Measurements from ENCODE around the gene CRY1. TPM values are rescaled to one million over a fixed set of nuclear protein-coding genes. Genes with fewer than 3 reads are reported as not detected.

The CRY1 gene
- total RNA-seq, 1 experiment from 2014 or later, result 23.1 TPM

DNA sequence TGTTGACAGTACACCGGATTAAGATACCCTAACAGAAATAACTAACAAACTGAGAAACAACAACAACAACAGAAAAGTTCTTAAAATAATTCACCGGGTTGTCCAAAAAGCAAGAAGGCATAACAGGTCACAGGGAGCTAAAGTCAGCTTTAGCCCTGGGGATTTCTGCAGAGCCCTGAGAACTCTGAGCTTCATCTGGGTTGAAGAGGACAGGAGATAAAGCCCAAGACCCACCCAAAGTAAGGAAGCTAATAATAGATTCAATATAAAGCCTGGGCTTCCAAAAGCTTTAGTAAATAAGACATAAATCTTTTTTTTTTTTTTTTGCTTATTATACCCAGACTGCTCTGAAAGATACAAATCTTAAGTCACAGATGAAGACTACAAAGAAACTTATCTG is 62.3 kb downstream of the CRY1 start:
- DNase-seq (ENCODE audit: low spot score), result no peak
- CTCF ChIA-PET, result no interaction called here
- TF ChIP-seq, protein P1, sequence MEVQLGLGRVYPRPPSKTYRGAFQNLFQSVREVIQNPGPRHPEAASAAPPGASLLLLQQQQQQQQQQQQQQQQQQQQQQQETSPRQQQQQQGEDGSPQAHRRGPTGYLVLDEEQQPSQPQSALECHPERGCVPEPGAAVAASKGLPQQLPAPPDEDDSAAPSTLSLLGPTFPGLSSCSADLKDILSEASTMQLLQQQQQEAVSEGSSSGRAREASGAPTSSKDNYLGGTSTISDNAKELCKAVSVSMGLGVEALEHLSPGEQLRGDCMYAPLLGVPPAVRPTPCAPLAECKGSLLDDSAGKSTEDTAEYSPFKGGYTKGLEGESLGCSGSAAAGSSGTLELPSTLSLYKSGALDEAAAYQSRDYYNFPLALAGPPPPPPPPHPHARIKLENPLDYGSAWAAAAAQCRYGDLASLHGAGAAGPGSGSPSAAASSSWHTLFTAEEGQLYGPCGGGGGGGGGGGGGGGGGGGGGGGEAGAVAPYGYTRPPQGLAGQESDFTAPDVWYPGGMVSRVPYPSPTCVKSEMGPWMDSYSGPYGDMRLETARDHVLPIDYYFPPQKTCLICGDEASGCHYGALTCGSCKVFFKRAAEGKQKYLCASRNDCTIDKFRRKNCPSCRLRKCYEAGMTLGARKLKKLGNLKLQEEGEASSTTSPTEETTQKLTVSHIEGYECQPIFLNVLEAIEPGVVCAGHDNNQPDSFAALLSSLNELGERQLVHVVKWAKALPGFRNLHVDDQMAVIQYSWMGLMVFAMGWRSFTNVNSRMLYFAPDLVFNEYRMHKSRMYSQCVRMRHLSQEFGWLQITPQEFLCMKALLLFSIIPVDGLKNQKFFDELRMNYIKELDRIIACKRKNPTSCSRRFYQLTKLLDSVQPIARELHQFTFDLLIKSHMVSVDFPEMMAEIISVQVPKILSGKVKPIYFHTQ (CRISPR knock-in tag; IDR thresholded peaks at IDR 0.05), result no peak
- no peak for TF ChIP-seq ZNF416 (CRISPR knock-in tag; IDR thresholded peaks at IDR 0.05)
- no peak for TF ChIP-seq SMAD4 (CRISPR knock-in tag; IDR thresholded peaks at IDR 0.05)
- no peak for TF ChIP-seq TP53 (CRISPR knock-in tag; IDR thresholded peaks at IDR 0.05)
- no peak for TF ChIP-seq GTF2I (CRISPR knock-in tag; conservative IDR thresholded peaks at IDR 0.05)
- TF ChIP-seq, protein P2, sequence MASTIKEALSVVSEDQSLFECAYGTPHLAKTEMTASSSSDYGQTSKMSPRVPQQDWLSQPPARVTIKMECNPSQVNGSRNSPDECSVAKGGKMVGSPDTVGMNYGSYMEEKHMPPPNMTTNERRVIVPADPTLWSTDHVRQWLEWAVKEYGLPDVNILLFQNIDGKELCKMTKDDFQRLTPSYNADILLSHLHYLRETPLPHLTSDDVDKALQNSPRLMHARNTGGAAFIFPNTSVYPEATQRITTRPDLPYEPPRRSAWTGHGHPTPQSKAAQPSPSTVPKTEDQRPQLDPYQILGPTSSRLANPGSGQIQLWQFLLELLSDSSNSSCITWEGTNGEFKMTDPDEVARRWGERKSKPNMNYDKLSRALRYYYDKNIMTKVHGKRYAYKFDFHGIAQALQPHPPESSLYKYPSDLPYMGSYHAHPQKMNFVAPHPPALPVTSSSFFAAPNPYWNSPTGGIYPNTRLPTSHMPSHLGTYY (CRISPR knock-in tag; IDR thresholded peaks at IDR 0.05), result no peak
- no peak for TF ChIP-seq ZNF396 (CRISPR knock-in tag; IDR thresholded peaks at IDR 0.05; ENCODE audit: borderline replicate concordance)
- TF ChIP-seq ATF1 (CRISPR knock-in tag; IDR thresholded peaks at IDR 0.05), result no peak
- TF ChIP-seq, protein P3, sequence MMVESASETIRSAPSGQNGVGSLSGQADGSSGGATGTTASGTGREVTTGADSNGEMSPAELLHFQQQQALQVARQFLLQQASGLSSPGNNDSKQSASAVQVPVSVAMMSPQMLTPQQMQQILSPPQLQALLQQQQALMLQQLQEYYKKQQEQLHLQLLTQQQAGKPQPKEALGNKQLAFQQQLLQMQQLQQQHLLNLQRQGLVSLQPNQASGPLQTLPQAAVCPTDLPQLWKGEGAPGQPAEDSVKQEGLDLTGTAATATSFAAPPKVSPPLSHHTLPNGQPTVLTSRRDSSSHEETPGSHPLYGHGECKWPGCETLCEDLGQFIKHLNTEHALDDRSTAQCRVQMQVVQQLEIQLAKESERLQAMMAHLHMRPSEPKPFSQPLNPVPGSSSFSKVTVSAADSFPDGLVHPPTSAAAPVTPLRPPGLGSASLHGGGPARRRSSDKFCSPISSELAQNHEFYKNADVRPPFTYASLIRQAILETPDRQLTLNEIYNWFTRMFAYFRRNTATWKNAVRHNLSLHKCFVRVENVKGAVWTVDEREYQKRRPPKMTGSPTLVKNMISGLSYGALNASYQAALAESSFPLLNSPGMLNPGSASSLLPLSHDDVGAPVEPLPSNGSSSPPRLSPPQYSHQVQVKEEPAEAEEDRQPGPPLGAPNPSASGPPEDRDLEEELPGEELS (CRISPR knock-in tag; IDR thresholded peaks at IDR 0.05), result no peak
- TF ChIP-seq, protein P4, sequence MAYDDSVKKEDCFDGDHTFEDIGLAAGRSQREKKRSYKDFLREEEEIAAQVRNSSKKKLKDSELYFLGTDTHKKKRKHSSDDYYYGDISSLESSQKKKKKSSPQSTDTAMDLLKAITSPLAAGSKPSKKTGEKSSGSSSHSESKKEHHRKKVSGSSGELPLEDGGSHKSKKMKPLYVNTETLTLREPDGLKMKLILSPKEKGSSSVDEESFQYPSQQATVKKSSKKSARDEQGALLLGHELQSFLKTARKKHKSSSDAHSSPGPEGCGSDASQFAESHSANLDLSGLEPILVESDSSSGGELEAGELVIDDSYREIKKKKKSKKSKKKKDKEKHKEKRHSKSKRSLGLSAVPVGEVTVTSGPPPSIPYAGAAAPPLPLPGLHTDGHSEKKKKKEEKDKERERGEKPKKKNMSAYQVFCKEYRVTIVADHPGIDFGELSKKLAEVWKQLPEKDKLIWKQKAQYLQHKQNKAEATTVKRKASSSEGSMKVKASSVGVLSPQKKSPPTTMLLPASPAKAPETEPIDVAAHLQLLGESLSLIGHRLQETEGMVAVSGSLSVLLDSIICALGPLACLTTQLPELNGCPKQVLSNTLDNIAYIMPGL (CRISPR knock-in tag; IDR thresholded peaks at IDR 0.05), result no peak
- no peak for TF ChIP-seq ZNF219 (CRISPR knock-in tag; IDR thresholded peaks at IDR 0.05; ENCODE audit: borderline replicate concordance)
- no peak for TF ChIP-seq CREB1 (CRISPR knock-in tag; IDR thresholded peaks at IDR 0.05)
- TF ChIP-seq NFE2L1 (CRISPR knock-in tag; IDR thresholded peaks at IDR 0.05), result no peak
- TF ChIP-seq FOXJ3 (CRISPR knock-in tag; IDR thresholded peaks at IDR 0.05; ENCODE audit: borderline replicate concordance), result no peak
- POLR2A ChIA-PET, result no interaction called here
- Mint-ChIP-seq H3K36me3 (peaks cover 2% of the 10 kb centered on the region; the same call in 1 of the 2 replicates), H3K4me1 (peaks cover 4% of the 10 kb centered on the region; the same call in 1 of the 2 replicates), H3K4me3 (no peak overlapping the region), H3K27ac (no peak overlapping the region), H3K27me3 (ENCODE audit: low read depth) (no peaks in the 10 kb centered on the region), H3K9me3 (peaks cover 4% of the 10 kb centered on the region)
- ATAC-seq, result no peak

DNA sequence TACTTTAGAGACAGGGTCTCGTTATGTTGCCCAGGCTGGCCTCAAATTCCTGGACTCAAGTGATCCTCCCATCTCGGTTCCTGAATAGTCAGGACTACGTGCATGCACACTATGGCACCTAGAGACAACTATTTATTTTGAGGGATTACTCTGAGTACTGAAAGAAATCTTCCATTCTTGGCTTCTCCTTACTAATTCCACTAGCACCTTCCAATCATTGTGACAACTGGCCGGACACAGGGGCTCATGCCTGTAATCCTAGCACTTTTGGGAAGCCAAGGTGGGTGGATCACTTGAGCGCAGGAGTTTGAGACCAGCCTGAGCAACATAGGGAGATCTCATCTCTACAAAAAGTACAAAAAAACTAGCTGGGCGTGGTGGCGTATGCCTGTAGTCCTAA is 64.3 kb downstream of the CRY1 start:
- ChIA-PET CTCF (no interaction called here), POLR2A (no interaction called here)
- Mint-ChIP-seq H3K27me3 (ENCODE audit: low read depth) (no peaks in the 10 kb centered on the region), H3K9me3 (no peaks in the 10 kb centered on the region), H3K4me3 (no peak overlapping the region), H3K27ac (no peak overlapping the region), H3K4me1 (peaks cover 8% of the 10 kb centered on the region), H3K36me3 (no peaks in the 10 kb centered on the region)
- no peak for ATAC-seq
- TF ChIP-seq OVOL2 (CRISPR knock-in tag; IDR thresholded peaks at IDR 0.05; ENCODE audit: borderline replicate concordance) (no peak), JUN (CRISPR knock-in tag; IDR thresholded peaks at IDR 0.05) (no peak), FOXJ3 (CRISPR knock-in tag; IDR thresholded peaks at IDR 0.05; ENCODE audit: borderline replicate concordance) (no peak), SMAD4 (CRISPR knock-in tag; IDR thresholded peaks at IDR 0.05) (no peak), ETV6 (CRISPR knock-in tag; IDR thresholded peaks at IDR 0.05) (no peak), ATF1 (CRISPR knock-in tag; IDR thresholded peaks at IDR 0.05) (no peak), HMGA2 (CRISPR knock-in tag; IDR thresholded peaks at IDR 0.05) (no peak)
- TF ChIP-seq, protein P5, sequence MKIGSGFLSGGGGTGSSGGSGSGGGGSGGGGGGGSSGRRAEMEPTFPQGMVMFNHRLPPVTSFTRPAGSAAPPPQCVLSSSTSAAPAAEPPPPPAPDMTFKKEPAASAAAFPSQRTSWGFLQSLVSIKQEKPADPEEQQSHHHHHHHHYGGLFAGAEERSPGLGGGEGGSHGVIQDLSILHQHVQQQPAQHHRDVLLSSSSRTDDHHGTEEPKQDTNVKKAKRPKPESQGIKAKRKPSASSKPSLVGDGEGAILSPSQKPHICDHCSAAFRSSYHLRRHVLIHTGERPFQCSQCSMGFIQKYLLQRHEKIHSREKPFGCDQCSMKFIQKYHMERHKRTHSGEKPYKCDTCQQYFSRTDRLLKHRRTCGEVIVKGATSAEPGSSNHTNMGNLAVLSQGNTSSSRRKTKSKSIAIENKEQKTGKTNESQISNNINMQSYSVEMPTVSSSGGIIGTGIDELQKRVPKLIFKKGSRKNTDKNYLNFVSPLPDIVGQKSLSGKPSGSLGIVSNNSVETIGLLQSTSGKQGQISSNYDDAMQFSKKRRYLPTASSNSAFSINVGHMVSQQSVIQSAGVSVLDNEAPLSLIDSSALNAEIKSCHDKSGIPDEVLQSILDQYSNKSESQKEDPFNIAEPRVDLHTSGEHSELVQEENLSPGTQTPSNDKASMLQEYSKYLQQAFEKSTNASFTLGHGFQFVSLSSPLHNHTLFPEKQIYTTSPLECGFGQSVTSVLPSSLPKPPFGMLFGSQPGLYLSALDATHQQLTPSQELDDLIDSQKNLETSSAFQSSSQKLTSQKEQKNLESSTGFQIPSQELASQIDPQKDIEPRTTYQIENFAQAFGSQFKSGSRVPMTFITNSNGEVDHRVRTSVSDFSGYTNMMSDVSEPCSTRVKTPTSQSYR (CRISPR knock-in tag; IDR thresholded peaks at IDR 0.05), result no peak
- TF ChIP-seq, protein P6, sequence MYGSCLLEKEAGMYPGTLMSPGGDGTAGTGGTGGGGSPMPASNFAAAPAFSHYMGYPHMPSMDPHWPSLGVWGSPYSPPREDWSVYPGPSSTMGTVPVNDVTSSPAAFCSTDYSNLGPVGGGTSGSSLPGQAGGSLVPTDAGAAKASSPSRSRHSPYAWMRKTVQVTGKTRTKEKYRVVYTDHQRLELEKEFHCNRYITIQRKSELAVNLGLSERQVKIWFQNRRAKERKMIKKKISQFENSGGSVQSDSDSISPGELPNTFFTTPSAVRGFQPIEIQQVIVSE (CRISPR knock-in tag; IDR thresholded peaks at IDR 0.05; ENCODE audit: borderline replicate concordance), result no peak
- TF ChIP-seq, protein P2 (CRISPR knock-in tag; IDR thresholded peaks at IDR 0.05), result no peak
- no peak for DNase-seq (ENCODE audit: low spot score)

All from WTC11 (cell line).